ENCODE measurements around the gene HFE.

- TF ChIP-seq, protein P1, sequence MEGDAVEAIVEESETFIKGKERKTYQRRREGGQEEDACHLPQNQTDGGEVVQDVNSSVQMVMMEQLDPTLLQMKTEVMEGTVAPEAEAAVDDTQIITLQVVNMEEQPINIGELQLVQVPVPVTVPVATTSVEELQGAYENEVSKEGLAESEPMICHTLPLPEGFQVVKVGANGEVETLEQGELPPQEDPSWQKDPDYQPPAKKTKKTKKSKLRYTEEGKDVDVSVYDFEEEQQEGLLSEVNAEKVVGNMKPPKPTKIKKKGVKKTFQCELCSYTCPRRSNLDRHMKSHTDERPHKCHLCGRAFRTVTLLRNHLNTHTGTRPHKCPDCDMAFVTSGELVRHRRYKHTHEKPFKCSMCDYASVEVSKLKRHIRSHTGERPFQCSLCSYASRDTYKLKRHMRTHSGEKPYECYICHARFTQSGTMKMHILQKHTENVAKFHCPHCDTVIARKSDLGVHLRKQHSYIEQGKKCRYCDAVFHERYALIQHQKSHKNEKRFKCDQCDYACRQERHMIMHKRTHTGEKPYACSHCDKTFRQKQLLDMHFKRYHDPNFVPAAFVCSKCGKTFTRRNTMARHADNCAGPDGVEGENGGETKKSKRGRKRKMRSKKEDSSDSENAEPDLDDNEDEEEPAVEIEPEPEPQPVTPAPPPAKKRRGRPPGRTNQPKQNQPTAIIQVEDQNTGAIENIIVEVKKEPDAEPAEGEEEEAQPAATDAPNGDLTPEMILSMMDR (IDR thresholded peaks at IDR 0.05; ENCODE audit: low read length), result no peak
- no peak for TF ChIP-seq EZH2 (optimal IDR thresholded peaks at IDR 0.05; ENCODE audit: low read depth, low read length)
- TF ChIP-seq EZH2phosphoT487 (IDR thresholded peaks at IDR 0.05; ENCODE audit: low read length), result no peak
These were observed 37.8 kb downstream of the HFE start for GRCh38 chr6:26124781-26125685.
